ENCODE measurements around the gene TRO. TPM values are rescaled to one million over a fixed set of nuclear protein-coding genes. Genes with fewer than 3 reads are reported as not detected.

Gene TRO
- polyA plus RNA-seq, 1 donor from 2014 or later = 361 TPM

DNA sequence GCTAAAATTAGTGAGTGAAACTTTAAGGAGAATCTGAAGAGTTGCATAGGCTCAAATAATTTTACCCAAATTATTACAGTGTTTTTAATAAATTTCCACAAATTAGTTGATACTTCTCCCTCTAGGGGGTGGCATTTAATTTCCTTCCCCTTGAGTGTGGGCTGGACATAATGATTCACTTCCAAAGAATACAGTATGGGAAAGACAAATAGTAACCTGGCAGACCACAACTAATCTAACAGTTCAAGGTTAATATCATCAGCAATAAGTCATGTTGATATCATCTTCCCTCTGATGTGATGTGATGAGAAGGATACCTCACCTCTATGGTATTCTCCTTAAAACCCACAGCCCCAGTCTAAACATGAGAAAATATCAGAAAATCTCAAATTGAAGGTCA is 57.8 kb downstream of the TRO start:
- no peak for TF ChIP-seq SMC3 (conservative IDR thresholded peaks at IDR 0.05; ENCODE audit: poor library complexity)
- TF ChIP-seq, protein P1, sequence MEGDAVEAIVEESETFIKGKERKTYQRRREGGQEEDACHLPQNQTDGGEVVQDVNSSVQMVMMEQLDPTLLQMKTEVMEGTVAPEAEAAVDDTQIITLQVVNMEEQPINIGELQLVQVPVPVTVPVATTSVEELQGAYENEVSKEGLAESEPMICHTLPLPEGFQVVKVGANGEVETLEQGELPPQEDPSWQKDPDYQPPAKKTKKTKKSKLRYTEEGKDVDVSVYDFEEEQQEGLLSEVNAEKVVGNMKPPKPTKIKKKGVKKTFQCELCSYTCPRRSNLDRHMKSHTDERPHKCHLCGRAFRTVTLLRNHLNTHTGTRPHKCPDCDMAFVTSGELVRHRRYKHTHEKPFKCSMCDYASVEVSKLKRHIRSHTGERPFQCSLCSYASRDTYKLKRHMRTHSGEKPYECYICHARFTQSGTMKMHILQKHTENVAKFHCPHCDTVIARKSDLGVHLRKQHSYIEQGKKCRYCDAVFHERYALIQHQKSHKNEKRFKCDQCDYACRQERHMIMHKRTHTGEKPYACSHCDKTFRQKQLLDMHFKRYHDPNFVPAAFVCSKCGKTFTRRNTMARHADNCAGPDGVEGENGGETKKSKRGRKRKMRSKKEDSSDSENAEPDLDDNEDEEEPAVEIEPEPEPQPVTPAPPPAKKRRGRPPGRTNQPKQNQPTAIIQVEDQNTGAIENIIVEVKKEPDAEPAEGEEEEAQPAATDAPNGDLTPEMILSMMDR (IDR thresholded peaks at IDR 0.05; ENCODE audit: poor library complexity, severe bottlenecking) = no peak
- no peak for TF ChIP-seq EP300 (conservative IDR thresholded peaks at IDR 0.05; ENCODE audit: poor library complexity, severe bottlenecking)
- TF ChIP-seq POLR2AphosphoS5 (IDR thresholded peaks at IDR 0.05) = no peak
- Histone ChIP-seq H3K9ac (ENCODE audit: low read length) (no peak overlapping the region), H3K4me2 (ENCODE audit: low read length) (no peak overlapping the region), H3K36me3 (ENCODE audit: insufficient read depth, low read length) (no peaks in the 10 kb centered on the region), H3K27me3 (ENCODE audit: insufficient read depth, low read depth, low read length) (no peaks in the 10 kb centered on the region), H2AFZ (ENCODE audit: low read depth, low read length) (no peak overlapping the region), H3K9me3 (ENCODE audit: low read length) (no peaks in the 10 kb centered on the region), H4K20me1 (ENCODE audit: insufficient read depth) (no peaks in the 10 kb centered on the region), H3K4me3 (ENCODE audit: low read length) (no peak overlapping the region), H3K9me2 (ENCODE audit: insufficient read depth, low read length) (no peaks in the 10 kb centered on the region), H3F3A (ENCODE audit: insufficient read depth, low read length, poor library complexity, severe bottlenecking) (no peaks in the 10 kb centered on the region), H3K79me2 (replicated peaks; ENCODE audit: insufficient read depth, low read length) (no peaks in the 10 kb centered on the region), H3K27ac (ENCODE audit: low read length) (no peak overlapping the region)

DNA sequence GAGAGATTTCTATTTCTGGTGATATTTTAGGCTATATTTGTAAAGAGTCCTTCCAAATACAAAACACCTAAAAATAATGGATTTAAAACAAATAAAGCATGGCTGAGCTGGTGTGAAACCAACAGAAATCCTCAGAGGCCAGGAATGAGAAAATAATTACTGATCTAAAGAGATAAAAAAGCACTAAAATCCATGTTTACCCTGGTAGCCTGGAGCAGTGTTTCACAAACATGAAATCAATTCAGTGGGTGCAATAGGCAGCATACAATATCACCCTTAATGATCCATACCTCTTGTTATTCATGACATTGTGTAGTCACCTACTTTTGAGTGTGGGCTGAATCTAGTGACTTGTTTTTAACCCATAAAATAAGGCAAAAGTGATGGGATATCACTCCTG is 58.8 kb downstream of the TRO start:
- H3K9ac ChIP-seq (ENCODE audit: low read length) = no peak overlapping the region
- H4K20me1 ChIP-seq (ENCODE audit: insufficient read depth) = no peaks in the 10 kb centered on the region
- no peak overlapping the region for H2AFZ ChIP-seq (ENCODE audit: low read depth, low read length)
- H3K27ac ChIP-seq (ENCODE audit: low read length) = no peak overlapping the region
- no peak overlapping the region for H3K4me2 ChIP-seq (ENCODE audit: low read length)
- H3K27me3 ChIP-seq (ENCODE audit: insufficient read depth, low read depth, low read length) = no peaks in the 10 kb centered on the region
- no peak overlapping the region for H3K4me3 ChIP-seq (ENCODE audit: low read length)
- H3K36me3 ChIP-seq (ENCODE audit: insufficient read depth, low read length) = no peaks in the 10 kb centered on the region
- no peaks in the 10 kb centered on the region for H3K79me2 ChIP-seq (replicated peaks; ENCODE audit: insufficient read depth, low read length)
- no peaks in the 10 kb centered on the region for H3F3A ChIP-seq (ENCODE audit: insufficient read depth, low read length, poor library complexity, severe bottlenecking)
- no peaks in the 10 kb centered on the region for H3K9me2 ChIP-seq (ENCODE audit: insufficient read depth, low read length)
- no peaks in the 10 kb centered on the region for H3K9me3 ChIP-seq (ENCODE audit: low read length)
- no peak for TF ChIP-seq SMC3 (conservative IDR thresholded peaks at IDR 0.05; ENCODE audit: poor library complexity)
- TF ChIP-seq RAD21 (conservative IDR thresholded peaks at IDR 0.05) = no peak
- TF ChIP-seq EZH2 (IDR thresholded peaks at IDR 0.05; ENCODE audit: borderline replicate concordance, insufficient read depth, low read length, poor library complexity, severe bottlenecking) = no peak
- TF ChIP-seq POLR2AphosphoS5 (IDR thresholded peaks at IDR 0.05) = no peak
- TF ChIP-seq EP300 (conservative IDR thresholded peaks at IDR 0.05; ENCODE audit: poor library complexity, severe bottlenecking) = no peak
- TF ChIP-seq REST (IDR thresholded peaks at IDR 0.05; ENCODE audit: borderline replicate concordance) = no peak
- TF ChIP-seq, protein P1 (IDR thresholded peaks at IDR 0.05; ENCODE audit: poor library complexity, severe bottlenecking) = no peak
- TF ChIP-seq TAF1 (IDR thresholded peaks at IDR 0.05; ENCODE audit: low read depth) = no peak
- no peak for TF ChIP-seq MXI1 (conservative IDR thresholded peaks at IDR 0.05; ENCODE audit: poor library complexity, severe bottlenecking)

Data from neural cell (in vitro differentiated cells).